Fibroblast of peridontal ligament (primary cell): ENCODE data around the gene IL10RB.

Experiments
- DNase-seq: peaks from one replicate; pipeline ENCODE4 v3.0.0-alpha.2; 2010; ENCODE audit errors: extremely low read depth

IL10RB gene

DNA sequence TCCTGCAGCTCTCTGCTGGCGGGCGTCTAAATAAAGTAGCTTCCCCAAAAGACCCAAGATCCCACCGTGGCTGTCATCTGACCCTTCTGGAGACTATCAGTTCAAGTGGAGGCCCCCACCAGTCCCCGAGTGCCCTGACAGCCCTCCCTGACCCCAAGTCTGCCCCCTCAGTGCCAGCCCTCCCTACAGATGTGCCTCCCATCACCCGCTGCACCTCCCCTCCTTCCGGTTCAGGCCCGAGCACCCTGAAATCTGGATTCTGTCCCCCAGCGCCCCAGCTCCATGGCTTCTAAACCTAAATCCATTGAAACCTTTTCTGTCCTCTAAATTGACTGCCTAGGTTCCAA is 595 bp downstream of the IL10RB start:
- DNase-seq = no peak

DNA sequence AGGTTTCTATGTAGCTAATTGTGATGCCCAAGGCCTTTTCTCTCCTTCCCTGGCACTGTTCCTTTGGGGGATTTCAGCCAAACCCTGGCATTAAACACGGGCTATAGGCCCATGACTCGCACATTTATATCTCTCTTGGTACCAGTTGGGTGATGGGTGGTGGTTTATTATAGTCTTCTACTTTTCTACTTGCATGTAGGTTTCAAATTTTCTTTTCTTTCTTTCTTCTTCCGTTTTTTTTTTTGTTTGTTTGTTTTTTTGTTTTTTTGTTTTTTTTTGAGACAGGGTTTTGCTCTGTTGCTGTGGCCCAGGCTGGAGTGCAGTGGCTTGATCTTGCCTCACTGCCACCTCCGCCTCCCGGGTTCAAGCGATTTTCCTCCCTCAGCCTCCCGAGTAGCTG is 1.1 kb downstream of the IL10RB start:
- DNase-seq = no peak

DNA sequence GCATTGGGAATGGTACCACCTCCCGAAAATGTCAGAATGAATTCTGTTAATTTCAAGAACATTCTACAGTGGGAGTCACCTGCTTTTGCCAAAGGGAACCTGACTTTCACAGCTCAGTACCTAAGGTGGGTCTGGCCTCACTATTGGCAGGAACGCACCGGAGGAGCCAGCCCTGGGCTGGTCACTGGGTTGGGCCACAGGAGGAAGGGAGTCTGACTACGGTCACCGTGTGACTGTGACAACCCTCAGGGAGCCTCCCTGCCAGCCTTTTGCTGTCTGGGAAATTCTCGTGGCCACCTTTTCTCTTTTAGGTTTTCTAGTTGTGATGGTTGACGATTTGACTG is 2.2 kb downstream of the IL10RB start:
- DNase-seq = no peak

DNA sequence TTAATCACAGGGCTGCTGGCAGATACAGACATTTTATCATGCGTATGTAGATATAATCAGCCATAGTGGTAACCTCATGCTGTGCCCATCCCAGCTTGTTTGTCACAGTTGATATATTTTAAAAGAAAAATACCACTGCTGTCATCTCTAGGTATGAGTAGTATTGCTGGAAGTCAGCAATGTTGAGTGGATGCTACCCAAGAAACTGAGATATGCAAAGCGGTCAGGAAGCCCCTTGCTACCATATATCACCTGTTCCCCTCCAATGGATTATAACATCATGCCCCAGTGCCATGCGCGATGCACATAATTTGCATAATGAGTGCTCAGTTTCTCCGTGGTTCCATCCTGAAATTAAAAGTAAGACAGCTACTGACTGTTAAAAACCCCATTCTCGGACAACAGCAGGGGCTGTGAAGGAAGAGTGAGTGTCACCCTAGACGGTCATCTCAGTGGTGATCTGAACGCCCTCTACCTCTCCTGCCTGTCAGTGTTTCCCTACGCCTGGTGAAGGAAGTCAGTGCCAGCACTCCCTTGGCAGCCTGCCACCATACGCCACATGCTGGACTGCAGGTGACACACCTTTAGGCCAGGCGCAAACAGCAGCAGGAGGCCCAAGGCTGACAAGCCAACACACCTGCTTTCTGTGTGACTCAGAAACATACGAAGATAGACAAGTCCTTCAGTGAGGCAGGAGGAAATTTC is 2.7 kb downstream of the IL10RB start:
- no peak for DNase-seq

DNA sequence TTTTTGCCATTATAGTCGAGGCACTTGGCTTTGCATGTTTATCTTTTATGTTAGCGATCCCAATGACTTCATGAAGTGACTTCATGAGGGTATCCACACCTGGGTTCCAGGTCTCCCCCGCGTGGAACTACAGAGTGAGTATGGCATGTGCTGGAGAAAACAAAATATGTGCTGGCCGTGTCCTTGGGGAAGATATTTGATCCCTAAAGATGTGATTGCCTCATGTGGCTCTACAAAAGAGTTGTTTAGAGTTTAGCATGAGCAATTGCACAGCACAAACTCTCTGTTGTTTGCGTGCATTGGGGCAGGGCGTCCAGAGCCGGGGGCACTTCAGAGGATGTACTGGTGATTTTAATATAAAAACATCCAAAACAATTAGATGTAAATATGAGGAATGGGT is 4.8 kb downstream of the IL10RB start:
- DNase-seq = no peak

DNA sequence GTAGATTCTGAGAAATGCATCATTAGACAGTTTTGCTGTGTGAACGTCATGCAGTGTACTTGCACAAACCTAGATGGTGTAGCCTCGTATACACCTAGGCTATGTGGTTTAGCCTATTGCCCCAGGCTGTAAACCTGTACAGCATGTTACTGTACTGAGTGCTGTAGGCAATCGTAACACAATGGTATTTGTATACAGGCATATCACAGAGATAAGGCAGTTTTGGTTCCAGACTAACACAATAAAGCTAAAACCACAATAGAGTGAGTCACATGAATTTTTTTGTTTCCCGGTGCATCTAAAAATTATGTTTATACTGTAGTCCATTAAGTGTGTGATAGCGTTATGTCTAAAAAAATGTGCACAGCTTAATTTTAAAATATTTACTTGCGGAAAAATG is 6.9 kb downstream of the IL10RB start:
- DNase-seq = no peak

DNA sequence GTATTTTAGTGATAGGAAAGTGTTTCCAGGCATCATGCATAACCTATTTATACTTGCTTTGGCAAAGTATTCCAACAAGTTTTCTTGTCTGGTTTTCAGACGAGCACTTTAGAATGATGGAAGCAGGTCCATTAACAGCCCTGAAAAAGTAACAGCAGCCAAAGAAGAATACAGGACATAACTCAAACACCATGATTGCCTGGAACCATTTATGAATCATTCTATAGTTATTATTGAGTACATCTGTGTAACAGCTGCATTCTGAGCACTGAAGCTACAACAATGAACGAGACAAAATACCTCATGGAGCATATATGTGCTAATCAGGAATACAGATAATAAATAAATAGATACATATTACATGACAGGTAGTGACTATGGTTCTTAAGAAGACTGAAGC is 12.6 kb downstream of the IL10RB start:
- DNase-seq = peak; percentile 33

DNA sequence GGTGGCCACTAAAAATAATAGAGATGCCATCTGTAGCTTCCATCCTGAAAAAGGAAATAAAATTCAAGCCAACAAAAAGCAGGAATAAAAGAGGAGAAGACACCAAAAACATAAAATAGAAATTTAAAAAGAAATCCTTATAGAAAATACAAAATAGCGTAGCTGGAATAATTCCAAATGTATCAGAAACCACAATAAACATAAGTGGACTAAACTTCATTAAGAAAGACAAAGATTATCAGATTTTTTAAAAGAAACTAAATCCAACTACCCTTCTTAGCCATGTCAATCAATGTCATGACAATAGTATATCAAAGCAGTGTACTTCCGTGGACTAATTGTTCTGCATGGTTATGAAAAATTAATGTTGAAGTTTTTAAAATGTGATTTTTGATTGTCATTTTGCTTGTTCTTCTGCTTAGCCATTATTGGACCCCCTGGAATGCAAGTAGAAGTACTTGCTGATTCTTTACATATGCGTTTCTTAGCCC is 13.2 kb downstream of the IL10RB start:
- DNase-seq = no peak

DNA sequence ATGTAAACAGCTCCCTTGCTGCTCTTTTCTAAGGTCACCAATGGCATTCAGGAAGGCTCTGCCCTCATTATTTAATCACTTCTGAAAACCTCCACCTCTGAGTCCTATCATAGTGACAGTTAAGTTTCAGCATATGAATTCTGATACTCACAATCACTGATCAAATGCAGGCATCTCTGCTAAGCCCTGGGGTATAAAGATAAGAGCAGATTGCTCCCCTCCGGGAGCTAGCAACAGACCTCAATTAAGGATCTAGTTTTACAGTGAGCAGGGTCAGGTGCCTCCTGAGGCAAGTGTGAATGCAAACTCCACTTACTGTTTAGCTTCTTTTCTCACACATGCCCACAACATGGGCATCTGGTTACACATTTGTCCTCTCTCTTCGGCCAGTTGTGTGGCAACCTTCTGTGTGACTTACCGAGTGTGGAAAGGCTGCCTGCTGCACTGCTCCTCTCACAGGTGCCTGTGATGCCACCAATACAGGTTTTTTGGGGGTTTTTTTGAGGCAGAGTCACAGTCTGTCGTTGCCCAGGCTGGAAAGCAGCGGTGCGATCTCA is 15.0 kb downstream of the IL10RB start:
- DNase-seq = no peak

DNA sequence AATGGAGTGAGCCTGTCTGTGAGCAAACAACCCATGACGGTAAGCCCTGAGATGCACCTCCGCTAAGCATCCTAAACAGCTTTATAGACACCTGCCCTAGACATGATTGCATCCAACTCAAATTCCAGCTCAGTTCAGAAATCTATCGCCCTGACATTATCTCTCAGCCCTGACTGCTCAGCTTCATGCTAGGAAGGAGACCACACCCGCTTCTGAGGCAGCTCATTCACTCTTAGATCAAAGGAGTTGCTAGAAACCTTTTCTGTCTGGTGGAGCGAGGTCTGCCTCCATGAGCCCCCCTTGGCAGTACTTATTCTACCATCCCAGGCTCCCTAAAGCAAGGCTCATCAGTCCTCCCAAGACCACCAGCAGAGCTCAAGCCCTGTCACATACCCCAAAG is 17.0 kb downstream of the IL10RB start:
- DNase-seq = no peak

DNA sequence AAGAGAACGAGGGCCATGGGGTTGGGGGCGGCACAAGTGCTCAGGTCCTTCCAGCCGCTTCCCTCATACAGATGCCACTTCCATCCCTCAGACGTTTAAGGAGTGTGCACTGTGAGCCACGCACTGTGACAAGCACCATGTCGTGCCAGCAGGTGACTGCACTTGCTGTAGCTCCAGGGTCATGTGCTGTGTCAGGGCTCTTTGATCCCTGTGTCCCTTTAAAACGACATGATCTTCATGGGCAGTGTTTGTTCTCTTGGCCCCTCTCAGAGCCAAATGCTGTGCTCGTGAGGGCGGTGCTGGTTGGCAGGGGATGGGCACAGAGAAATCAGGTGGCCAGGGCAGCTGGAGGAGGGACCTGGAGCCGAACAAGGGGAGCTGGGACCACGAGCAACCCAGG is 19.9 kb downstream of the IL10RB start:
- DNase-seq = no peak

DNA sequence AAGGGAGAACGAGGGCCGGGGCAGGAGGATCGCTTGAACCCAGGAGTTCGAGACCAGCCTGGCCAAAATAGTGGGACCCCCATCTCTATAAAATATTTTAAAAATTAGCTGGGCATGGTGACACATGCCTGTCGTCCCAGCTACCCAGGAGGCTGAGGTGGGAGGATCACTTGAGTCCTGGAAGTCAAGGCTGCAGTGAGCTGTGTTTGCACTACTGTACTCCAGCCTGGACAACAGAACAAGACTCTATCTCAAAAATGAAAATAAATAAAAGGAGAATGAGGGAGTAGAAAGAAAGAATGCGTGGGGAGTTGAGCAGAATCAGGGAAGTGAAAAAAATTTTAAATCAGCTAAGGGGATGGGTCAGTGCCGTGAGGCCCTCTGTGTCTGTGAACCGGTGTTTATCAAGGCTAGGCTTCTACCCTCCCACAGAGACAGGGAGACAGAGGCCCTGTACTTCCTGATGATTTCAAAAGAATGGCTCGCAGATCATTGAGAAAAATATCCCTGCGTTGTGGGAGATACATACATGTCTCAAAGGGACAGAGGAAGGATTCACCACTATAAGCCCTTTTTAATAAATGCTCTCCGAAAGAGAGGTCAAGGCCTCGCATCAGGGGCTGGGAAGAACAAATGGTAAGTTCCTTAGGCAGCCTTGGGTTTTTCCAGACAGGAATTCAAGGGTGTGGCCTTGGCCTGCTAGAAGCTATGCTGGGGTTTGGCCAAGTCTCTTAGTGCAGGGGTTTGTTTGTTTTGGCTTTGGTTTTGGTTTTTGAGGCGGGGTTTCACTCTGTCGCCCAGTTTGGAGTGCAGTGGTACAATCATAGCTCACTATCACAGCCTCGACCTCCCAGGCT is 20.7 kb downstream of the IL10RB start:
- peak; percentile 74 for DNase-seq

DNA sequence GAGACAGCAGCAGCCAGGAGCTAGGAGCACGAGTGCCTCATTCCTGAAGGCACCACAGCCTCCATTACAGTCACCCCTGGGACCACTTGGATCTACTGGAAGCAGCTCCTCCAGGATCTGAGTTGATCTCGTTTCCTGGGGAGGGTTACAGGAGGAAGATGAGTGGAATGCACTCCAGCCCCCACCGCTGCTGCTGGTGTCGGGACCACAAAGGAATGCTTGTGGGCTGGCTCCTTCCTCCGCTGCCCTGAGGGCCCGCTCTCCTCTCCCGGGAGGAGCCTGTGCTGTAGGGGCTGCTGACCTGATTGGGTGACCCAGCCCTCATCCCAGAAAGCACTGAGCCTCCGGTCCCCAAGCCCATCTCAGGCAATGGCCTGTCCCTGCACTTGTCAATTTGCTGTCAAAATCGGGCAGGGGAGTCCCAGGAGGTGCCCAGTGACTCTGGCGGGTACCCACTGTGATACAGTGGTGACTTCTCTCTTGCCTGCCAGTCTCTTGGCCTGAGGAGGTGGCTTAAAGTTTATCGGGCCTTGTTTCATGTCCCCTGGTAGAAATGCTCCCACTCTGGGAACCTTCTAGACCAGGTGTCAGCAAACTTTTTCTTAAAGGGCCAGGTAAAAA is 23.1 kb downstream of the IL10RB start:
- peak; percentile 58 for DNase-seq

DNA sequence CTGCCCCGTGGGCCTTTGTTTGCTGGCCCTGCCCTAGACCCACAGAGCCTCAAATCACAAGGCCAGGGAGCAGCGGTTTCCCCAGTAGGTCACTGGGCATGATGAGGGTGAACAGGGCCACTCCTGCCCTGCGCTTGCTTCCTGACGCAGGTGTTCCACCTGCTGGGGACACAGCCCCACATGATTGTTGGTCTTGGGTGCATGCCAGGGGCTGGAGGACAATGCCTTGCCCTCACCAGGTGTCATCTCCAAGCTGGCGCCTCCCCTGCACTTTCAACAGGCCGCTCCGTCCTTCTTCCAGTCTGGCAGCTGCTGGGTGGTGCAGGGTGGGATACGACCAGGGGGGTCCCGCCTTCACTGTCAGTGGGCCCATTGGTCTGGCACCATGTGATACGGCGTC is 24.3 kb downstream of the IL10RB start:
- DNase-seq = no peak

DNA sequence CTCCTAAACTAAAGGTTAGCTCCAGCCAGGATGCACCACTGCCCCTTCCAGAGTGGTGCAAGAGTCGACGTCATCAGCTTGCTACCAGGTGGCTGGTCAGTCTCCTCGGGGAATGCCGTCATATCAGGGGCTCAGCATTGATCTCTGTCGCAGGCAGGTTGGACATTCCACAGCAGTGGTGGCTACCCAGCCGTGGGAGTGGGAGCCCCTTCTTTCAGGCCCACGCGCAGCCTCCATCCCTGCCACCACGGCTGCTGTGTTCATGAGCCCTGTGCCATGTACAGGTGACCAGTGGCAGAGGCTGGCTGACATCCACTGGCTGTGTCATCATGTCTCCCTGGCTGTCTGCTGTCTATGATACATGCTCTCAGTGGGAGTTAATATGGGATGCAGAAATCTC is 25.5 kb downstream of the IL10RB start:
- no peak for DNase-seq

DNA sequence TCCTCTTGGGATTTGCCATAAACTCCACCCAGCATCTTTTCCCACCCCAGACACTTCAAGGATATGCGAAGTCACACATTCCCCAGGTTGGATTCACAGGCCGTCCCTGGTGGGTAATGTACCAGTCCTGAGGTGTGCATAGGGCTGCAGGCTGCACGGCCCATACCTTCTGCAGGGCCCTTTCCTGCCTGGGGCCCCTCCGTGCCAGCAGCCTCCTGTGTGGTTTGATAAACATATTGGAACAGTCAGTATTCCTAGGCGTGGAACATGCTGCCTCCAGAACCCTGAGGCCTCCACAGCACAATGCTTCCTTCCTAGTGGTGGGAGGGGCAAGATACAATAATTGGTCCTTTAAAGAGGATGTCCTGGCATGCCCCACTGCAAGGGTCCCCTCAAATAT is 26.6 kb downstream of the IL10RB start:
- no peak for DNase-seq

DNA sequence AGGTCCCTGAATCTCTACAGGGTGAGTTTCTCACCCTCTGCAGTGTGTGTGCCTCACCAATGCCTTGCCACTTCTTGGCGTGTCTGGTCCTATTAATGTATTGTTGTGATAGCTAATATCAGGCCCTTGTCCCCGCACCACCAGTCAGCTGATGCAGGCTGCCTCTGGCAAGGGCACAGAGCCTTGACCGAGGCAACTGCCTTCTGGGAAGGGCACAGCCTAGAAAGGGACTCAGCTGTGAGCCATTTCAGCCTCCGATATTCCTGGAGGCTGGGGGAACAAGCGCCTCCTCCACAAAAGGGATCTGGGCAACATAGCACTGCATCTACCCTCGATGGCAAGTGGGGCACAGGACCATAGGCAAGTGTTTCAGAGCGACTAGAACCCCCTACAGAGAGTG is 27.0 kb downstream of the IL10RB start:
- DNase-seq = no peak

DNA sequence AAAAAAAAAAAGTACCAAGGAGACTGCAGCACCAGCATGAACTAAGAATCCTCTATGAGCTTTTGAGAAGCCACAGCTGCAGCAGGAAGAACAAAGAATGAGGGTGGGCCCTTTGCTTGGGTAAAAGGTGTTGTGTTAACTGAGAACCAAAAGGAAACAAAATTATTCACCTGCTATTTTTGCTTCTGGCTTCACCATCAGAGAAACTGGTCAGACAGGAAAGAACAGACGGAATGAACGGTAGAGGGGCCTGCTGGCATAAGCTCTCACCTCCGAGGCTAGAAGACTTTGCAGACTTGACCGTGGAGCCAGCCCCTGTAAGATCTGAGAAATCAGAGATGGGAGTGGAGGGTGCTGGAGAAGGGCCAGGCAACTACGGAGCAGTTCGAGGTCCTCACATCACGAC is 27.6 kb downstream of the IL10RB start:
- no peak for DNase-seq

DNA sequence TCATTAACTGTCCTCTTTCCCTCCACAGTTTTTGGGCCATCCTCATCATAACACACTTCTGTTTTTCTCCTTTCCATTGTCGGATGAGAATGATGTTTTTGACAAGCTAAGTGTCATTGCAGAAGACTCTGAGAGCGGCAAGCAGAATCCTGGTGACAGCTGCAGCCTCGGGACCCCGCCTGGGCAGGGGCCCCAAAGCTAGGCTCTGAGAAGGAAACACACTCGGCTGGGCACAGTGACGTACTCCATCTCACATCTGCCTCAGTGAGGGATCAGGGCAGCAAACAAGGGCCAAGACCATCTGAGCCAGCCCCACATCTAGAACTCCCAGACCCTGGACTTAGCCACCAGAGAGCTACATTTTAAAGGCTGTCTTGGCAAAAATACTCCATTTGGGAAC is 30.0 kb downstream of the IL10RB start:
- DNase-seq = no peak

DNA sequence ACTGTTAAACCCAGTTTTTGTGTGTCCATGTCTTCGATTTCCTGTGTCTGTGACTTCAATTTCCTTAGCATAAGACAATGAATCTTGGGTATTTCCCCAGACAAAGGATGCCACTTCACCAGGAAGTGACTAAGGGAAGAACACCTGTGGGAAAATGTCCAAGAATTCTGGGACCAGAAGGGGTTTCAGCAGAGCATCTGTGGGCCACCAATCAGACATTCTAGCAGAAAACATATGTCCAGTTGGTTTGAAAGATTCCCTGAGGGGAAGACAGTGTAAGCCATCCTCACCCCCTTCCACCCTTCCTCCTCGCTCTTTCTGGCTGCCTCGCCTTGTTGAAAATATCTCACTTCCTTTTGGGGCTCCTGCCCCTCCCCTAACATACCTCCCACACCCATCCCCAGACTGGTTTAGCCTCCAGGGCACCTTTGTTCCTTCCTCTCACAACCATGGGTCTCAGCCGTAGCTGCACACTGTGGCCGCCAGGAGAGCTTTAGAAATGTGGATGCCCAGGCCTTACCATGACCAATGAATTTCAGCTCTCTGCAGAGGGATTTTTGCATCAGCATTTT is 33.1 kb downstream of the IL10RB start:
- DNase-seq = no peak

DNA sequence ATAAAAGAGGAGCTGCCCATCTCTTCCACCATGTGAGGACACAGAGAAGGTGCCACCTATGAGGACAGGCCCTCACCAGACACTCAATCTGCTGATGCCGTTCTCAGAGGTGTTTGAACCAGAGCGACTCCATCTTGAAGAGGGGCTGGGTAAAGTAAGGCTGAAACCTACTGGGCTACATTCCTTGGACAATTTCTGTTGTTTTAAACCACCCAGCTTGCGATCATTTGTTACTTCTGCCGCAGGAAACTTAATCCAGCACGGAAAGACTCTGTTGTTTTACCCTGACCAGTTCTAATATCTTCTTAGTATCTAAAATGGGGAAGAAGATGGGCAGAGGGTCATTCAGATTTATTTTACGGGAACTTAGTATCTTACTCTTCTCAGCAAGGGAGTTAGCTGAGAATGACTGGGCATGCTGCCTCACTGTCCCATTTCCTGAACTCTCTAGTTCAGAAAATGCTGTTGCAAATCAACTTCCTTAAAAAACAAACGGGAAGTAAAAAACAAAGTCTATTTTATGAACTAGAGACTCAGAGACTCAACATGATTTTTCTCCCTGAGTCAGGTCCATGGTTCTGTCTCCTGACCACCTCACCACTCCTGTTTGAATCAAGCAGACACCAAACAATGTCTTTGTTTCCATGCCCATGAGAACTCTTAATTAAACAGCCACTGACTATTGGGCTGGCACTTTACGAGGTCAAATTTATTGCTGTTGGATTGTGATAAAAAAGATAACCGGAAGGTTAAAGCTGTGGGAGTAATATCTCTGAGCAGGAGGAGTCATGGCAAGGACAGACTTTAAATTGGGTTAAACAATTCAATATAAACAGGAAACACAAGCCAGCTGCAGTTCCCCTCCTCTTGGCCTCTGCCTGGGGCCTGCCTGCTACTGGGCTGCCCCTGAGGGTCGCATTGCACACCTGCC is 34.8 kb downstream of the IL10RB start:
- DNase-seq = no peak
